HCT116 (cell line): Measurements from ENCODE around the gene NUDT22.

Experiments
- ATF3 ChIP-seq: IDR thresholded peaks from 2 replicates; pipeline ENCODE4 v1.6.1; 2012
- EGR1 ChIP-seq: IDR thresholded peaks from 2 replicates; pipeline ENCODE4 v1.6.1; 2012; ENCODE audit warnings: low read depth
- EZH2 ChIP-seq: fragments of 200-600 bp; sonication (generic); IDR thresholded peaks from 2 replicates; pipeline ENCODE4 v1.6.1; 2017; ENCODE audit warnings: antibody characterized with exemption, mixed run types
- POLR2A ChIP-seq: IDR thresholded peaks from 2 replicates; pipeline ENCODE4 v1.7.0; 2011; ENCODE audit warnings: borderline replicate concordance; ENCODE audit not compliant: insufficient read depth, insufficient read length; ENCODE audit errors: extremely low read depth
- POLR2AphosphoS5 ChIP-seq: IDR thresholded peaks from 2 replicates; pipeline ENCODE4 v1.6.1; 2011; ENCODE audit warnings: mild to moderate bottlenecking, low read depth, low read length, moderate library complexity
- SIN3A ChIP-seq: IDR thresholded peaks from 2 replicates; pipeline ENCODE4 v1.6.1; 2012; ENCODE audit warnings: low read depth
- TF ChIP-seq, protein P1 (sequence below), 3 experiments: fragments of 200-600 bp in 1 of 3; sonication (generic) in 1 of 3; IDR thresholded peaks in 2 of 3; conservative IDR thresholded peaks in 1 of 3; 2 replicates each; pipeline ENCODE4 v1.5.1; 2012 to 2017; ENCODE audit warnings: low read depth in 2 of 3, low read length in 2 of 3, antibody characterized with exemption in 1 of 3, borderline replicate concordance in 1 of 3, control low read depth in 1 of 3, mild to moderate bottlenecking in 1 of 3, mixed read lengths in 1 of 3, mixed run types in 1 of 3, moderate library complexity in 1 of 3; ENCODE audit not compliant: insufficient read depth in 1 of 3
- TF ChIP-seq, protein P2 (sequence below): IDR thresholded peaks from 2 replicates; pipeline ENCODE4 v1.6.1; 2012

DNA sequence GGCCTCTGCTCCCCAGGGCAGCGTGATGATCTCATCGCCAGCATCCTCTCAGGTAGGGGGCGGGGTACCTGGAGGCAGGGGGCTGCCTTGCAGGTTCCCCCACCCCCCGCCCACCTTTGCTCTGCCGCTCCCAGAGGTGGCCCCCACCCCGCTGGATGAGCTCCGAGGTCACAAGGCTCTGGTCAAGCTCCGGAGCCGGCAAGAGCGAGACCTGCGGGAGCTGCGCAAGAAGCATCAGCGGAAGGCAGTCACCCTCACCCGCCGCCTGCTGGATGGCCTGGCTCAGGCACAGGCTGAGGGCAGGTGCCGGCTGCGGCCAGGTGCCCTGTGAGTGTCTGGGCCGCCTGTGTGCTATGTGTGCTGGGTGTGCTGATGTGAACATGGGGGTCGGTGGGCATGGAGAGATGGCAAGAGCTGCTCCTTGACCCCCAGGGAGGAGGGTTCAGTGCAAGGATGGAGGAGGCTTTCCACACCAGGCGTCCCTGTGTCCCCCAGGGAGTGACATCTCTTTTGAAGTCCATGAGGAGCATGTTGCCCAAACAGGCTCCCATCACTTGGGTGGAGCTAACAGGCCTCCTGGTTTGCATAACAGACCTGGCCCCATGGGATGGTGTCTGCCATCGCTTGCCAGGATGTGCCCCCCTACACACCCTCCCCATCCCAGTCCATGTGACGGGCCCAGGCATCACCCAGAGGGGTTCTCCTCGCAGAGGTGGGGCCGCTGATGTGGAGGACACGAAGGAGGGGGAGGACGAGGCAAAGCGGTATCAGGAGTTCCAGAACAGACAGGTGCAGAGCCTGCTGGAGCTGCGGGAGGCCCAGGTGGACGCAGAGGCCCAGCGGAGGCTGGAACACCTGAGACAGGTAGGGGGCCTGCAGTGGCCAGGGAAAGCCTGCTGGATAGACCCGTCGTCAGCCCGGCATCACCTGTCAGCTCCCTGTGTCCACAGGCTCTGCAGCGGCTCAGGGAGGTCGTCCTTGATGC is 39.4 kb downstream of the NUDT22 start:
- TF ChIP-seq EZH2 (no peak), SIN3A (no peak), POLR2AphosphoS5 (no peak), ATF3 (no peak), POLR2A (no peak), EGR1 (no peak)
- TF ChIP-seq, protein P1, sequence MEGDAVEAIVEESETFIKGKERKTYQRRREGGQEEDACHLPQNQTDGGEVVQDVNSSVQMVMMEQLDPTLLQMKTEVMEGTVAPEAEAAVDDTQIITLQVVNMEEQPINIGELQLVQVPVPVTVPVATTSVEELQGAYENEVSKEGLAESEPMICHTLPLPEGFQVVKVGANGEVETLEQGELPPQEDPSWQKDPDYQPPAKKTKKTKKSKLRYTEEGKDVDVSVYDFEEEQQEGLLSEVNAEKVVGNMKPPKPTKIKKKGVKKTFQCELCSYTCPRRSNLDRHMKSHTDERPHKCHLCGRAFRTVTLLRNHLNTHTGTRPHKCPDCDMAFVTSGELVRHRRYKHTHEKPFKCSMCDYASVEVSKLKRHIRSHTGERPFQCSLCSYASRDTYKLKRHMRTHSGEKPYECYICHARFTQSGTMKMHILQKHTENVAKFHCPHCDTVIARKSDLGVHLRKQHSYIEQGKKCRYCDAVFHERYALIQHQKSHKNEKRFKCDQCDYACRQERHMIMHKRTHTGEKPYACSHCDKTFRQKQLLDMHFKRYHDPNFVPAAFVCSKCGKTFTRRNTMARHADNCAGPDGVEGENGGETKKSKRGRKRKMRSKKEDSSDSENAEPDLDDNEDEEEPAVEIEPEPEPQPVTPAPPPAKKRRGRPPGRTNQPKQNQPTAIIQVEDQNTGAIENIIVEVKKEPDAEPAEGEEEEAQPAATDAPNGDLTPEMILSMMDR (IDR thresholded peaks at IDR 0.05 in 2 of 3, conservative IDR thresholded peaks at IDR 0.05 in 1 of 3; ENCODE audit: borderline replicate concordance in 1 of 3, insufficient read depth in 1 of 3, low read depth in 2 of 3, low read length in 2 of 3): no peak
- TF ChIP-seq, protein P2, sequence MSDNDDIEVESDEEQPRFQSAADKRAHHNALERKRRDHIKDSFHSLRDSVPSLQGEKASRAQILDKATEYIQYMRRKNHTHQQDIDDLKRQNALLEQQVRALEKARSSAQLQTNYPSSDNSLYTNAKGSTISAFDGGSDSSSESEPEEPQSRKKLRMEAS: no peak
